K562 (cell line): ENCODE results near the gene ACTR8.

Experiments used
- POLR2A ChIP-seq: fragments of 450-650 bp; conservative IDR thresholded peaks from 2 replicates; pipeline ENCODE4 v1.6.1; 2016
- ZNF354B ChIP-seq: fragments of 250-450 bp; sonication (Bioruptor Pico); IDR thresholded peaks from 2 replicates; pipeline ENCODE4 v1.4.0; 2020
- TF ChIP-seq, protein P1 (sequence below): fragments of 250-450 bp; sonication (Bioruptor Pico); IDR thresholded peaks from 2 replicates; pipeline ENCODE4 v1.8.0; 2021; ENCODE audit warnings: mild to moderate bottlenecking, moderate library complexity
- TF ChIP-seq, protein P2 (sequence below): fragments of 450-650 bp; IDR thresholded peaks from 2 replicates; pipeline ENCODE4 v1.6.1; 2017; ENCODE audit warnings: mild to moderate bottlenecking, moderate library complexity

GRCh38 chr3:53849916-53850315, 32.0 kb downstream of the ACTR8 start:
- no peak for TF ChIP-seq POLR2A
- TF ChIP-seq ZNF354B = no peak
- TF ChIP-seq, protein P1, sequence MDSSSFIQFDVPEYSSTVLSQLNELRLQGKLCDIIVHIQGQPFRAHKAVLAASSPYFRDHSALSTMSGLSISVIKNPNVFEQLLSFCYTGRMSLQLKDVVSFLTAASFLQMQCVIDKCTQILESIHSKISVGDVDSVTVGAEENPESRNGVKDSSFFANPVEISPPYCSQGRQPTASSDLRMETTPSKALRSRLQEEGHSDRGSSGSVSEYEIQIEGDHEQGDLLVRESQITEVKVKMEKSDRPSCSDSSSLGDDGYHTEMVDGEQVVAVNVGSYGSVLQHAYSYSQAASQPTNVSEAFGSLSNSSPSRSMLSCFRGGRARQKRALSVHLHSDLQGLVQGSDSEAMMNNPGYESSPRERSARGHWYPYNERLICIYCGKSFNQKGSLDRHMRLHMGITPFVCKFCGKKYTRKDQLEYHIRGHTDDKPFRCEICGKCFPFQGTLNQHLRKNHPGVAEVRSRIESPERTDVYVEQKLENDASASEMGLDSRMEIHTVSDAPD (CRISPR knock-in tag) = no peak
- TF ChIP-seq, protein P2, sequence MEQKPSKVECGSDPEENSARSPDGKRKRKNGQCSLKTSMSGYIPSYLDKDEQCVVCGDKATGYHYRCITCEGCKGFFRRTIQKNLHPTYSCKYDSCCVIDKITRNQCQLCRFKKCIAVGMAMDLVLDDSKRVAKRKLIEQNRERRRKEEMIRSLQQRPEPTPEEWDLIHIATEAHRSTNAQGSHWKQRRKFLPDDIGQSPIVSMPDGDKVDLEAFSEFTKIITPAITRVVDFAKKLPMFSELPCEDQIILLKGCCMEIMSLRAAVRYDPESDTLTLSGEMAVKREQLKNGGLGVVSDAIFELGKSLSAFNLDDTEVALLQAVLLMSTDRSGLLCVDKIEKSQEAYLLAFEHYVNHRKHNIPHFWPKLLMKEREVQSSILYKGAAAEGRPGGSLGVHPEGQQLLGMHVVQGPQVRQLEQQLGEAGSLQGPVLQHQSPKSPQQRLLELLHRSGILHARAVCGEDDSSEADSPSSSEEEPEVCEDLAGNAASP = no peak
